GM19239 (cell line): Measurements from ENCODE around the gene ADCY3.

ENCODE experiments used
- DNase-seq: peaks from one replicate; pipeline ENCODE4 v3.0.0; 2011; ENCODE audit warnings: low spot score; ENCODE audit not compliant: insufficient read length
- FAIRE-seq: peaks from 2 replicates; lab custom pipeline; 2011; peaks lifted over from hg19 to GRCh38; lab: Jason Lieb, UNC

The ADCY3 gene

DNA sequence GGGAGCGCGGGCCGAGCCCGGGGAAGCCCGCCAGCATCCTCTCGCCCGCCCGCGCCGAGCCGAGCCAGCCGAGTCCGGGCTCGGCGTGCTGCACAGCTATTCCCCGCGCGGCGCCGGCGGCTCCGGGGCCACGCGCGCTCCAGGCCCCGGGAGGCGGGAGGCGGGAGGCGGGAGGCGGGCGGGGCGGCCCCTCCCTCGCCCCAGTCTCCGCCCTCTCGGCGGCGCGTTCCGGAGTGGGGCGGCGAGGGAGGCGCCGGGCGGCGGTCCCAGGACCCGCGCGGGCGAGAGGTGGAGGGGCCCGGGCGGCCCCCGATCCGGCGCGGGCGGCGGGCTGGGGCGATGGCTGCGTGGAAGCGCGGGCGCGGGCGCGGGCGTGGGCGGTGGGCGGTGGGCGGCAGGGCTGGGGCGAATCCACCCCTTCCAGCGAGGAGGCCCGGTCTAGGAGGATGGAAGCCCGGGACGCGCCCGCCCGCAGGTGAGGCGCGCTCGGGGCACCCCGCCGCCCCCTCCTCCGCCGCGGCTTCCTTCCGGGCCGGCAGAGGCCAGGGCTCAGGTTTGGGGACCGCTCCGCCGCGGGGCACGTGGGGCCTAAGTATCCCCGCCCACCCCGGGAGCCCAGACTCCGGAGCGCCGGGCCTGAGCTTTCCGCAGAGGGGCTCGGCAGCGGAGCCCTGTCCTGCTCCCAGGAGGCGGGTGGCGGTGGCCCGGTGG, at the start of gene ADCY3:
Gene ADCY3, minus strand, starts transcription at position 140 of the 711 bp plus-strand sequence. CDS start 1,250 bp downstream, outside the sequence.
- DNase-seq (peak; percentile 93), FAIRE-seq (peak; percentile 61)

DNA sequence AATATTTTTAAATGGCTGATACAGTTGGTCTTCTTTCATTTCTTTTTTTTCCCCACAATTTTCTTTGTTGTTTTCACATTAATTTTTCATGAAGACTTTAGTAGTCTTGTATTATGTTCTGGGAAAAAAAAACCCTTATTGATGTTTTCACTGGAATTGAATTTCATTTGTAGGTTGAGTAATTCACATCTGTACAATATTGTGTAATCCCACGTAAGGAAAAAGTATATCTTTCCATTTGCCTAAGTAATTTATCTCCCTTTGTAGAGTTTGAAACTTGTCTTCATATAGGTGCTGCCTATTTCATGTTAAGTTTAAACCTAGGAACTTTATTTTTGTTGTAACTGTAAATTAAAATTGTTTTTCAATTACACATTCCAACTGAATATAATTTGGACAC, 49.7 kb upstream of the ADCY3 start:
- DNase-seq (no peak), FAIRE-seq (no peak)

DNA sequence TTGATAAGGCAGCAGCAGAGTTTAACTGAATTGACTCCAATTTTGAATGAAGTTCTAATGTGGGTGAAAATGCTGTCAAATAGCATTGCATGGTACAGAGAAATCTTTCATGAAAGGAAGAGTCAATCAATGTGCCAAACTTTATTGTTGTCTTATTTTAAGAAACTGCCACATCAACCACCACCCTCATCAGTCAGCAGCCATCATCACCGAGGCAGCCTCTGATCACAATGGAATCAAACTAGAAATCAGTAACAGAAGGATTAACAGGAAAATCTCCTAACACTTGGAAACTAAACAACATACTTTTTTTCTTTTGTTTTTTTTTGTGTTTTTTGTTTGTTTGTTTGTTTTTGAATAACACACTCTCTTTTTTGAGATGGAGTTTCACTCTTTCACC, 41.9 kb upstream of the ADCY3 start:
- DNase-seq (no peak), FAIRE-seq (no peak)

DNA sequence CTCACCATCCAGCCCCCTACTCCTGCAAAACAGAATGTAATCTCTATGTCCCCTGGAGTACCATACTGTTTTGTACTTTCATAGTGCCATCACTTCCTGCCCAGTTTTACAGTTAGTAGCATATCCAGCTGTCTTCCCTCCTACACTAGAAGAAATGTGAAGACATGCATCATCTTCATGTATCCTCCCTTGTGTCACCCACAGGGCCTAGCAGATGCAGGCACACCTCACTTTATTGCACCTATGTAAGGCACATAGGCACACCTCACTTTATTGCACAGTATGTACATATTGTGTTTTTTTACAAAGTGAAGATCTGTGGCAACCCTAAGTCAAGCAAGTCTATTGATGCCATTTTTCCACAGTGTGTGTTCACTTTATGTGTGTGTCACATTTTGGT, 39.7 kb upstream of the ADCY3 start:
- FAIRE-seq (no peak), DNase-seq (no peak)

DNA sequence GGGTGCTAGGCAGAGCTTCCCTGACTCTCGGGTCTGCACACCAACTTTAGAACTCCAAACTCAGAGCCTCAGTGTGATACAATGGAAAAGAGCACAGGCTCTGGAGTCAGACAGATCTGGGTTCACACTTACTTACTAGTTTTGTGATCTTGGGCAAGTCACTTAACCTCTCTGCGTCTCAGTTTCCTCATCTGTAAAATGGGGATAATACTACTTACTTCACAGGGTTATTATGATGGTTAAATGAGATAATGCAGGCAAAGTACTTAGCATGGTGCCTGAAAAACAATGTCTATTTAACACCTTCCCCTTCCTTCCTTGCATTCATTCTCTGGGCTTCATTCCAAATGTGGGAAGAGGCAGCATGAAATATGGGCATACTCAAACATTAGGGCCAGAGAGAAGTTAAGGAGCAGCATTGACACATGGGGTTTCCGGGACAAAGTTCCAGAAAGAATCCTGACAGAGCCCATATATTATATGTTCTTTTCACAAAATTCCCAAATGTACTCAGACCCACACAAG, 38.4 kb upstream of the ADCY3 start:
- FAIRE-seq (no peak), DNase-seq (no peak)

DNA sequence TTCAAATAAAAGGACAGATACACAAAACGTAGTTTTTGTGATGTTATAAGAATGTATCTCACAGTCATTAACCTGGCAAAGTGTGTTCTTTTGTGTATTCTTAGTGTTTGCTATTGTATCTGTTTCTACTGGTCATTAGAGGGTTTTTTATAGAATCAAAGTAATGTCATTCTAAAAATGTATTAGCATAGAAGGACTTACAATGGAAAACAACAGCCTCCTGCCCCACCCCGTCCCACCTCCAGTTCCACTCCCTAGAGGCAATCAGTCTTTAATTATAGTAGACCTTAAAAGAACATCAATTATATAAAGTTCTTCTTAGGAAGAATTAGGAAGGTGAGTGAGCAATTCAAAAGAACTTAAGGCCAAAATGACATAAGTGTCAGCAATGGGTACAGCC, 37.9 kb upstream of the ADCY3 start:
- FAIRE-seq = no peak
- no peak for DNase-seq

DNA sequence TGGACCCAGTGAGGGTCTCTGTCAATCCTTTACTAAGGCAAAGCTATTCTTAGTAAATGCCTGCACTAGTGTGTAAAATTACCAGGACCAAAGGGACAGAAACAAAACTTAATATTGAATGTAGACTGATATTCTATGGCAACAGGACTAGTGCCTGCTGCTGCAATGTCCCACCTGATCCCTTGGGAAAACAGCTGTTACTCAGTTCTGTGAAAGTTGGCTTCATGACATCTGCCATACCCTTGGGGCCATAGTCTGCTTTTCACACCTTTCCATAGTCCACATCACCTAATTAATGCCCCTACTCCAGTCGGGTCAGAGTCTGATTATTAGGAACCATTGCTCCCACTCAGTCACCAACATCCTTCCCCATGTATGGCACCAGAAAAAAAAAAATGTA, 37.2 kb upstream of the ADCY3 start:
- DNase-seq = no peak

DNA sequence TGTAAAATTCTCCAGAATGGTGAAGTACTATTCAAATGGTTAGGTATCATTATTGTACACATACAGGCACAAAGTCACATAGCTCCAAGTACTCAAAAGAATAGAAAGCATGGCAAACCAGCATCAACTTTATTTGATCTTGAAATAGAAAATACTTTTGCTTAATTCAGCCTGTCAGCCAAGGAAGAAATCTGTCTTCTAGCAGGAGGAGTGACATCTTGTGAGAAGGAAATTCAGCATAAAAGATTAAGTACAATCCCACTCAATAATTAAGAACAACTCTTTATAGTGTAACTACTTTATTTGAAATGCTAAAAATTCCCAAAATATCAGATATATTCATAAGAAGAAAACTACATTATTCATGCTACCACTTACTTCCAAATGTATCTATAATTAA, 35.9 kb upstream of the ADCY3 start:
- no peak for DNase-seq
- no peak for FAIRE-seq

More for the DNA sequence above, 37.2 kb upstream of the ADCY3 start:
- FAIRE-seq = no peak

DNA sequence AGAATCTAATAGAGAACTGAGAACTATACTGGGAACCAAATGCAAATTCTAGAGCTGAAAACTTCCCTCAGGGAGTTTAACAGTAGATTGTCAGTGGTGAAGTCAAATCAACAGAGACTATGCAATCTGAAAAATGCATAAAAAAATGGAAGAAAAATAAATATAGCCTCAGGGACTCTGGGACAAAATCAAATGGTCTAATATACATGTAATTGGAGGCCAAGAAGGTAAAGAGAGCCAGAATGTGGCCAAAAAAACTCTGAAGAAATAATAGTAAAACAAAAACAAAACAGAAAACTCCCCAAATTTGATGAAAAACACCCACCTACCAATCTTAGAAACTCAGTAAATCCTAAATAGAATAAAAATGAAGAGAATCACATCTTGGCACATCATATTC, 35.2 kb upstream of the ADCY3 start:
- DNase-seq = no peak
- FAIRE-seq = no peak

DNA sequence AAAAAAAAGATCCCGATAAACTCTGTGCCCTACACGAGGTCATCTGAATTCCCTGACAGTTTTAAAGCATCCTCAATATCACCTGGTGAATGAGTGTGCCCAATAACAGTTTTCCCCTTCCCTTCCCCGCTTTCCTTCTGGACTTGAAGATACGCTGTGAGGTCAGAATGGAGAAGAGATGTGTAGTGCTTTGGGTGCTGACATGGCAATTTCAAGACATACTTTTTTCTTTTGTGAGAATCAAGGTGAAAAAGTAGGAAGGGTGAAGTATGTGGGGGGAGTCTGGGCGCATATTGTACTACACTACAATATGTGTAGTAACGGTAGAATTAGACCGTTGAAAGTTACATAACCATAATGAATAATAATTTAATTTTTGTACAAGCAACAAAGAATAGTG, 30.1 kb upstream of the ADCY3 start:
- FAIRE-seq (no peak), DNase-seq (no peak)

DNA sequence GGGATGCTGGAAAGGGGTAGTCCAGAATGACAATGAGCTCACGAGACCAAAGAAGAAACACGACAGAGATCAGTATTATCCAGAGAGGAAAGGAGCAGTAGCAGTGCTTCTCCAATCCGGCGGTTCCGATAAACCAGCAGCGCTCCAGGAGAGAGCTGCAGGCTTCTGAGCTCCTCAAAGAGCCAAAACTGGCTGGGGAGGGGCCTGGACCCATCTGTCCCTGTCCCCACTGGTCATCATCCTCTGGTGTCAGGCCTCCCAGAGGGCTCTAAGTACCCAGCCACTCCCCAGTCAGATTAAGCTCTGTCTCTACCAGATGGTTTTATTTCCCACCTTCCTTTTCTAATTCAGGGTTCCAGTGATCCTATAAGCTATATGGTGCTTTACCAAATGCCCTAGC, 28.5 kb upstream of the ADCY3 start:
- no peak for DNase-seq
- FAIRE-seq = no peak

DNA sequence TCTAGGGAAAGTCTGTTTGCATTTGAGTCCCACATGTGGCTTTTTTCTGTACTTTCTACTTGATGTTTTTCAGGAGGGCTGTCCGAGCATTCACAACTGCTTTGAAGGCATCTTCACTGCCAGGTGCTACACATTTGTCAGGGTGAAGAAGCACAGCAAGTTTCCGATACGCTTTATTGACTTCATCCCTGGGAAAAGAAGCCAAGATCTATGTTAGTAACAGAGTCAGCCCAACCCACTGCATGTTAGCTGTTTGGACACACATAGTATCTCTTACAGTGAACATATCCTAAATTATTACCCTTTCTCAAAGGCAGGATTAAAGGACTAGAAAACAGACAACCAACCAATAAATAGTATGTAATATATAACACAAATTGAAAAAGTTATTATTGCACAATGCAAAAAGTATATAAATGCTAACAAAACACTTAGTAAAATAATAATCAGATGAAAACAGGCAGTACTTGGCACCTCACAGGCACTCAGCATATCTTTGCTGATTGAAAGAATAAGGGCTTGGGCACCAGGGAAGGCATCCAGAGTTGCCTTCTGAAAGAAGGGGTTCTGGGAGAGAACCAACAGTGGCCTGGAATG, 27.6 kb upstream of the ADCY3 start:
- FAIRE-seq = no peak
- no peak for DNase-seq

DNA sequence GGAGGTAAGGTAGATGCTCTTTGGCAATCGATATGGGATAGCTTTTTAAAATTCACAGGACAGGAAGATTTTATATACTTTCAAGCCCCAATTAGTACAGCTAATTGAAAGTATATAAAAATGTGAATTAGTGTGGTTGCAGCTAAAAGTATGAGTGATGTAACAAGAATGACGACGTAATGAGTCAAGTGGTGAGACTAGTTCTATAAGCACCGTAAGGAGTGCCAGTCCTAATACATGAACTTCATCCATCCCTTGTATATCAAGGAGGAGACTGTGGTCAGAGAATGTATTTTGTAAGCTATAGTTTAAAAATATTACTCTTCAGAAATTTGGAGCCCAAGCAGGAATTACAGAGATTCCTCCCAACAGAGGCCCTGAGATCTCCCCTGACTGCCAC, 25.9 kb upstream of the ADCY3 start:
- no peak for FAIRE-seq
- DNase-seq = no peak

DNA sequence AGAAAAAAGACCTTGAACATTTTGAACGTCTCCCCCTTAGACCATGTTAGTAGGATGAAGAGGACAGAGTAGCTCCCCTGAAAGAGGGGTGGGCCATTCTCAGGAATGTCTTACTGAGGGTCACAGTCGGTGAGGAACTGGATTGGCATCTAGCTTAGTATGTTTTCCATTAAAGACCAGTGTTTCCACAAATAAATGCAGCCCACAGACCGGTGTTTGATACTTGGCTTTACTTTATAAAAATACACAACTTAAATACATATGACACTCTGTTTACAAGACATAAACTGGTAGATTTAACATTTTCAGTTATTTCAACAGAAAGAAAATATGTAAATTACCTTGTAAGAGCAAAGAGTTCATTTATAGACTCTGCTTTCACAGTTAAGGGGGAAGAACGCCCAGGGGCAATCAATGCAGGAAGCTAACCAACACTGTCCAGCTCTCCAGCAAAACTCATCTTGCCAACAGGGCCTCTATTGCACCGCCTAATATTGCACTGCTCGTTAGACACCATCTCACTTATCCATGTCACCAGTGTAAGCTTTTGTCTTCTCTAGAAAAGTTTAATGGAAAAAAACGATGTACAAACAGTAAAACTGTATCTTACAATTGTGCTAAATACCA, 23.5 kb upstream of the ADCY3 start:
- no peak for DNase-seq
- FAIRE-seq = no peak

DNA sequence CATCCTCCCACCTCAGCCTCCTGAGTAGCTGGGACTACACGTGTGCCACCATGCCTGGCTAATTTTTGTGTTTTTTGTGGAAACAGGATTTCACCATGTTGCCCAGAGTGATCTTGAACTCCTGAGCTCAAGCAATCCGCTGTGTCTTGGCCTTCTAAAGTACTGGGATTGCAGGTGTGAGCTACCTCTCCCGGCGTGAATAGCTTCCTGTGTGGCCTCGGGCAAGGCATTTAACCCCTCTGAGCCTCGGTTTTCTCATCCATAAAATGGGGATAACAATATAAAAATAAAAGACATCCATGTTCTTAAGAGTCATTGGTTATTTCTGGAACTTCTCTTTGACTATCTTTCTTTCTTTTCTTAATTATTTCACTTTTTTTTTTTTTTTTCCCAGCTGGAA, 19.3 kb upstream of the ADCY3 start:
- no peak for DNase-seq
- no peak for FAIRE-seq

DNA sequence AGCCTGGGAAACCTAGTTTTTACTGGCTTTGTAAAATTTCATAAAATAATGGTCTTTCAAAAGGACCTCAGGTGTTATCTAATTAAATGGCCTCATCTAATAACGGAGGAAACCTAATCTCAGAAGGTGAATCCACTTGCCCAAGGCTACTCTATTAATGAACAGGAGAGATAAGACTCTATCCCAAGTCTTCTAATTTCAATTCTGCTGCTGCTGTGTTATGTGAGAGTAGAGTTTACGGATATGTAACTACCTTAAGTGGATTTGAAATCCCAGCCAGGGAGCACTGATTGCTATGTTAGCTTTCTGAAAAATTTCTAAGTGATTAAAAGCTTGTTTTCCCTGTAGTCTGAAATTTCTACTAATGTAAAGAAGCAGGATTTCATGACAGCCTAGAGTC, 17.2 kb upstream of the ADCY3 start:
- FAIRE-seq = no peak
- DNase-seq = no peak

DNA sequence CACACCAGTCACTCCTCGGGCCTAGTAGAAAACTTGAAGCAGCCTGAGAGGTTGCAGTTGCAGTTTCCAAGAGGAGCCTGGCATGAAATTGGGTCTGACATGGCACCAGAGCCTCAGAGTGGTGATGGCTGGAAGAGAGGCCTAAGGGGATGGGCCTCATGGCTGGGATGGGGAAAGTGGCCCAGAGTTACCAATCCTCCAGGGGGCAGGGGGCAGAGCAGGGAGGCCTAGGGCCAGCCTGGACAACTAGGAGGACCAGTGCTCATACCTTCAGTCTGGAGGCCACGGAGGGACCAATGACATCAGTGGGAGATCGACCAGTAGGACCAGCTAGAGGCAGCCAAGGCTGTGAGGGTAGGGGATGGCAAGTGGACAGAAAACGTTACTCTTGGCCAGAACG, 15.1 kb upstream of the ADCY3 start:
- no peak for FAIRE-seq
- DNase-seq = no peak

DNA sequence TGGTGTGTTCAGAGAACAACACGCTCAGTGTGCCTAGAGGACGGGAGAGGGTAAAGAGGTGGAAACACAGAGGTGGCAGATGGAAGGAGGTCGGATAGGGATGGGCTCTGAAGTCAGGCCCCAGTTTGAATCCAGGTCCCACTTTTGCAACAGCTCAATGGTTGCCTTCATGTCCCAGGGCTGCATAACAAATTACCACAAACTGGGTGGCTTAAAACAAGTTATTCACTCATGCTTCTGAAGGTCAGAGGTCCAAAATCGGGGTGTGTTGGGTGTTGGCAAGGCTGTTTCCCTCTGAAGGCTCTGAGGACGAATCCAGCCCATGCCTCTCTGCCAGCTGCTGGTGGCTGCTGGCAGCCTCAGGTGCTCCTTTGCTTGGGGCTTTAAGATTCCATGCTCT, 12.7 kb upstream of the ADCY3 start:
- no peak for FAIRE-seq
- no peak for DNase-seq

DNA sequence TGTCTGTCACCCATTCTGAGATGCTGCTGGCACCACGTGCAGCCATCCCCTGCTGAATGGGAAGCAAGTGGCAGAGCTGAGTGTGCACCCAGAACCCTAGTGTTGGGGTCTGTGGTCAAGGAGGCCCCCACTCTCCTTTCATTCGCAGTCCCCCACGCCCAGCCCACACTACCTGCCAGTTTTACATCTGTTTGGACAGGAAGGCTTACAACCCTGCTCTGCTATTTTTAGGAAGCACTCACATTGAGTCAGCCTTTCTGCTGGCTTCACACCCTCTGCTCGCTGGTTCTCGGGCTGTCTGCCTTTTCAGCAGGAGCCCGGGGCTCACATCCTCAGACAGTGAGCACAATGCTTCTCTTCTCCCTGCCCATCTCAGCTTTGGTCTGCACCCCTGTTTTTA, 10.7 kb upstream of the ADCY3 start:
- FAIRE-seq = peak; percentile 78
- DNase-seq = peak; percentile 64

DNA sequence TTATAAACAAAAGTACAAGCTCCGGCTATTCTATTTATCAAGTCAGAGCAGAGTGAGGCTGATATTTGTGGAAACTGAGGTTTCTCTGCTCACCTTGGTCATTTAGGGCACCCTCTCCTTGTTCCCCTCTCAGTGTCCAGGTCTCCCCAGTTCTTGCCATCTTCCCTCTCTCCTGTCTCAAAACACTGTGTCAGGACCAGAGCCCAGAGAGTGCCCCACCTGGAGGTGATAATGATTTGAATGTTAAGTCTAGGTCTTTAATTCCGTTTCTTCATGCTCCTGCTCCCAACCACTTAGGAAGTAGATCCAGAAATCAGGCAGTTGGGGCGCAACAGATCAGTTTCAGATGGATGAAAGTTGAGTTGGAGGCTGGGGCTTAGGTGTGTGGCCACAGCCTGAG, 9.2 kb upstream of the ADCY3 start:
- no peak for FAIRE-seq
- no peak for DNase-seq

DNA sequence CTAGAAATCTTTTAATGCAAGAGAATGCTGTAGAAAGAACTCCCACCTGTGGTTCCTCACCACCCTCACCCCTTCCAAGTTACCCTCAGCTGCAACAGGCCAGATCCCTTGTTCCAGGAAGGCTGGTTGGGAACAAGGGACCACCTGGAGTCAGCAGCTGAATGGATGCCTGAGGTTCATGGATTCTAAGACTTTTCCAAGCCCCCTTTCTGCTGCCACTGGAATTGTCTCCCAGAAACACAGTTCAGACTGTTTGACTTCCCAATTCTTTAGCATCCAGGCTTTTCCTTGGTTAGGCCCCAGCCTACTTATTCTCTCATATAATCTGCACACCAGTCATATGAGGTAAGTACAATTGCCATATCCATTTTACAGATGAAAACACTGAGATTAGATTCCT, 8.0 kb upstream of the ADCY3 start:
- no peak for FAIRE-seq

More for the DNA sequence above, 8.0 kb upstream of the ADCY3 start:
- no peak for DNase-seq
